Prostate gland (tissue), 2 donors: ENCODE measurements around the gene SLC35F3.

Source experiments
- POLR2A ChIP-seq: fragments of 450-650 bp; IDR thresholded peaks from one replicate; pipeline ENCODE4 v1.6.1; 2016; ENCODE audit warnings: antibody characterized with exemption, mild to moderate bottlenecking
- POLR2AphosphoS5 ChIP-seq: sonication (generic); formaldehyde crosslinking; IDR thresholded peaks from one replicate; pipeline ENCODE4 v1.6.1; 2017; ENCODE audit warnings: antibody characterized with exemption
- TF ChIP-seq, protein P1 (sequence below), 4 experiments: fragments of 200-600 bp in 2 of 4; fragments of 450-650 bp in 2 of 4; sonication (generic) in 2 of 4; IDR thresholded peaks; 1 replicate in 3 of 4; 2 replicates in 1 of 4; pipeline ENCODE4 v1.5.1; 2016 to 2019; ENCODE audit warnings: antibody characterized with exemption in 4 of 4, mild to moderate bottlenecking in 2 of 4, moderate library complexity in 2 of 4

- TF ChIP-seq, protein P1, sequence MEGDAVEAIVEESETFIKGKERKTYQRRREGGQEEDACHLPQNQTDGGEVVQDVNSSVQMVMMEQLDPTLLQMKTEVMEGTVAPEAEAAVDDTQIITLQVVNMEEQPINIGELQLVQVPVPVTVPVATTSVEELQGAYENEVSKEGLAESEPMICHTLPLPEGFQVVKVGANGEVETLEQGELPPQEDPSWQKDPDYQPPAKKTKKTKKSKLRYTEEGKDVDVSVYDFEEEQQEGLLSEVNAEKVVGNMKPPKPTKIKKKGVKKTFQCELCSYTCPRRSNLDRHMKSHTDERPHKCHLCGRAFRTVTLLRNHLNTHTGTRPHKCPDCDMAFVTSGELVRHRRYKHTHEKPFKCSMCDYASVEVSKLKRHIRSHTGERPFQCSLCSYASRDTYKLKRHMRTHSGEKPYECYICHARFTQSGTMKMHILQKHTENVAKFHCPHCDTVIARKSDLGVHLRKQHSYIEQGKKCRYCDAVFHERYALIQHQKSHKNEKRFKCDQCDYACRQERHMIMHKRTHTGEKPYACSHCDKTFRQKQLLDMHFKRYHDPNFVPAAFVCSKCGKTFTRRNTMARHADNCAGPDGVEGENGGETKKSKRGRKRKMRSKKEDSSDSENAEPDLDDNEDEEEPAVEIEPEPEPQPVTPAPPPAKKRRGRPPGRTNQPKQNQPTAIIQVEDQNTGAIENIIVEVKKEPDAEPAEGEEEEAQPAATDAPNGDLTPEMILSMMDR (IDR thresholded peaks at IDR 0.05) = no peak
- TF ChIP-seq POLR2AphosphoS5 = no peak
- no peak for TF ChIP-seq POLR2A
Measured at GRCh38 chr1:234369784-234370183, 465.3 kb downstream of the SLC35F3 start.
